K562 (cell line): ENCODE measurements around the gene INTS4. TPM values are rescaled to one million over a fixed set of nuclear protein-coding genes. Genes with fewer than 3 reads are reported as not detected.

Source experiments
- ATAC-seq: fragments of 200-7000 bp; cut with Tn5 transposase; 3 replicates; pipeline ENCODE4 v1.9.1; 2020; ENCODE audit warnings: moderate library complexity
- BruUV-seq: library from RNA; stranded (reverse); fragments of 400-500 nt; replicated peaks from 2 replicates; lab custom pipeline; 2021; lab: Mats Ljungman, UMichigan
- CTCF ChIA-PET: fragments of 300-600 bp; formaldehyde crosslinking; extraction: SDS; loops from one replicate; lab custom pipeline; 2021; ENCODE audit warnings: low intra/inter-chr PET ratio; lab: Yijun Ruan, JAX
- POLR2A ChIA-PET: fragments of 300-600, 350-650 bp; sonication (Branson Sonifier 250); formaldehyde crosslinking; extraction: SDS; loops from one replicate; lab custom pipeline; 2021; ENCODE audit warnings: antibody characterized with exemption, inconsistent platforms; lab: Yijun Ruan, JAX
- DNase-seq, 4 experiments: peaks; one replicate each; pipeline versions ENCODE4 v3.0.0 to v3.0.0-alpha.2; 2011 to 2018; ENCODE audit warnings: low spot score in 3 of 4, mixed read lengths in 3 of 4; ENCODE audit errors: extremely low read depth in 1 of 4
- FAIRE-seq: peaks from 2 replicates; lab custom pipeline; 2011; peaks lifted over from hg19 to GRCh38; lab: Jason Lieb, UNC
- H2AFZ ChIP-seq: 2 replicates; pipeline ENCODE4 v1.6.0; 2011; ENCODE audit warnings: low read depth, low read length, control low read depth, inconsistent platforms
- H3K27ac ChIP-seq: fragments of 200-600 bp; 3 replicates; pipeline ENCODE4 v1.8.0; 2011; ENCODE audit warnings: low read depth, mild to moderate bottlenecking, control low read depth, inconsistent platforms, low read length, moderate library complexity, mixed read lengths; ENCODE audit errors: extremely low read depth
- H3K27me3 ChIP-seq, 2 experiments: fragments of 300-600 bp in 1 of 2; 2 replicates in 1 of 2; 3 replicates in 1 of 2; pipeline versions ENCODE4 v1.6.0 to v1.8.0; 2011; ENCODE audit warnings: inconsistent platforms in 2 of 2, low read length in 2 of 2, mild to moderate bottlenecking in 1 of 2, mixed read lengths in 1 of 2, moderate library complexity in 1 of 2; ENCODE audit not compliant: control insufficient read depth in 2 of 2, insufficient read depth in 2 of 2
- H3K36me3 ChIP-seq: fragments of 300-600 bp; 3 replicates; pipeline ENCODE4 v1.8.0; 2011; ENCODE audit warnings: mild to moderate bottlenecking, low read length, inconsistent platforms; ENCODE audit not compliant: control insufficient read depth, insufficient read depth
- H3K4me1 ChIP-seq, 2 experiments: fragments of 200-600 bp in 1 of 2; replicated peaks in 1 of 2; 2 replicates in 1 of 2; 3 replicates in 1 of 2; pipeline versions ENCODE4 v1.5.1 to v1.8.0; 2011; ENCODE audit warnings: inconsistent platforms in 2 of 2, low read length in 2 of 2, mild to moderate bottlenecking in 1 of 2, mixed read lengths in 1 of 2, moderate library complexity in 1 of 2; ENCODE audit not compliant: control insufficient read depth in 2 of 2, insufficient read depth in 2 of 2
- H3K4me2 ChIP-seq: 2 replicates; pipeline ENCODE4 v1.6.1; 2011; ENCODE audit warnings: low read length, control low read depth, inconsistent platforms, mixed read lengths; ENCODE audit not compliant: insufficient read depth
- H3K4me3 ChIP-seq: fragments of 200-600 bp; sonication (generic), shearing (Covaris generic); 2 replicates; pipeline ENCODE4 v1.5.1; 2016; ENCODE audit warnings: control low read depth, inconsistent platforms
- H3K79me2 ChIP-seq: fragments of 200-600 bp; 3 replicates; pipeline ENCODE4 v1.8.0; 2011; ENCODE audit warnings: low read length, inconsistent platforms; ENCODE audit not compliant: control insufficient read depth, insufficient read depth
- H3K9ac ChIP-seq, 2 experiments: 2 replicates each; pipeline versions ENCODE4 v1.6.0 to v1.6.1; 2011; ENCODE audit warnings: low read depth in 2 of 2, low read length in 2 of 2, control low read depth in 1 of 2, inconsistent platforms in 1 of 2, mild to moderate bottlenecking in 1 of 2, mixed read lengths in 1 of 2; ENCODE audit not compliant: insufficient read depth in 1 of 2
- H3K9me1 ChIP-seq: one replicate; pipeline ENCODE4 v1.6.0; 2011; ENCODE audit warnings: inconsistent platforms, mild to moderate bottlenecking, low read length, moderate library complexity; ENCODE audit not compliant: control insufficient read depth, insufficient read depth
- H3K9me3 ChIP-seq: replicated peaks from 2 replicates; pipeline ENCODE4 v1.5.1; 2011; ENCODE audit warnings: low read depth, low read length, inconsistent platforms; ENCODE audit not compliant: control insufficient read depth, insufficient read depth
- H4K20me1 ChIP-seq: replicated peaks from 2 replicates; pipeline ENCODE4 v1.6.1; 2011; ENCODE audit warnings: low read length, inconsistent platforms, mixed read lengths; ENCODE audit not compliant: control insufficient read depth, insufficient read depth
- CHD2 ChIP-seq: IDR thresholded peaks from 2 replicates; pipeline ENCODE4 v1.6.1; 2011; ENCODE audit warnings: low read depth, low read length
- CSDE1 ChIP-seq, 2 experiments: fragments of 450-650 bp; IDR thresholded peaks; 2 replicates each; pipeline ENCODE4 v1.6.1; 2016; ENCODE audit warnings: mild to moderate bottlenecking in 1 of 2
- DLX4 ChIP-seq: fragments of 250-450 bp; sonication (Bioruptor Pico); IDR thresholded peaks from 2 replicates; pipeline ENCODE4 v1.6.1; 2021; ENCODE audit warnings: mild to moderate bottlenecking
- FOXJ3 ChIP-seq: sonication (generic); formaldehyde crosslinking; IDR thresholded peaks from 2 replicates; pipeline ENCODE4 v1.4.0; 2020; ENCODE audit warnings: mild to moderate bottlenecking, missing genetic modification reagents
- FOXP1 ChIP-seq: sonication (generic); formaldehyde crosslinking; IDR thresholded peaks from 2 replicates; pipeline ENCODE4 v1.8.0; 2022; ENCODE audit warnings: mild to moderate bottlenecking, missing genetic modification reagents
- GATA2 ChIP-seq: sonication (generic); formaldehyde crosslinking; IDR thresholded peaks from 2 replicates; pipeline ENCODE4 v1.4.0; 2020; ENCODE audit warnings: mild to moderate bottlenecking, missing genetic modification reagents
- HDAC1 ChIP-seq, 2 experiments: fragments of 450-650 bp; IDR thresholded peaks; 2 replicates each; pipeline ENCODE4 v1.6.1; 2016 to 2017; ENCODE audit warnings: inconsistent platforms in 1 of 2, mild to moderate bottlenecking in 1 of 2, moderate library complexity in 1 of 2
- HDAC2 ChIP-seq: fragments of 450-650 bp; IDR thresholded peaks from 2 replicates; pipeline ENCODE4 v1.6.1; 2016; ENCODE audit warnings: mild to moderate bottlenecking
- NR3C1 ChIP-seq: sonication (generic); formaldehyde crosslinking; IDR thresholded peaks from 2 replicates; pipeline ENCODE4 v1.8.1; 2022; ENCODE audit warnings: missing genetic modification reagents
- PML ChIP-seq: IDR thresholded peaks from 2 replicates; pipeline ENCODE4 v1.6.1; 2012; ENCODE audit warnings: low read length, inconsistent platforms
- POLR2AphosphoS2 ChIP-seq: IDR thresholded peaks from 2 replicates; pipeline ENCODE4 v1.6.1; 2012; ENCODE audit warnings: low read length, improper control_type of control experiment
- POLR2AphosphoS5 ChIP-seq: IDR thresholded peaks from 2 replicates; pipeline ENCODE4 v1.6.1; 2011; ENCODE audit warnings: mild to moderate bottlenecking, low read depth, low read length, moderate library complexity; ENCODE audit not compliant: control insufficient read depth, insufficient read depth
- RBBP5 ChIP-seq: fragments of 200-600 bp; sonication (generic); IDR thresholded peaks from 2 replicates; pipeline ENCODE4 v1.6.1; 2012; ENCODE audit warnings: borderline replicate concordance, mild to moderate bottlenecking, low read length, control low read depth, inconsistent platforms; ENCODE audit not compliant: insufficient read depth, poor library complexity, severe bottlenecking
- U2AF2 ChIP-seq: fragments of 200-400 bp; formaldehyde crosslinking; optimal IDR thresholded peaks from 2 replicates; pipeline ENCODE3; 2017; ENCODE audit warnings: low read depth, mild to moderate bottlenecking, low read length
- XRCC5 ChIP-seq: fragments of 200-400 bp; formaldehyde crosslinking; IDR thresholded peaks from 2 replicates; pipeline ENCODE4 v1.6.1; 2017; ENCODE audit warnings: low read depth, mild to moderate bottlenecking, low read length
- YY1 ChIP-seq, 3 experiments: IDR thresholded peaks; 2 replicates each; pipeline ENCODE4 v1.6.1; 2011; ENCODE audit warnings: low read length in 2 of 3, mild to moderate bottlenecking in 2 of 3, moderate library complexity in 2 of 3, borderline replicate concordance in 1 of 3, control low read depth in 1 of 3, low read depth in 1 of 3; ENCODE audit not compliant: insufficient read depth in 3 of 3, insufficient replicate concordance in 2 of 3, control insufficient read depth in 1 of 3, insufficient read length in 1 of 3; ENCODE audit errors: extremely low read depth in 1 of 3
- ZNF316 ChIP-seq: fragments of 450-650 bp; IDR thresholded peaks from 2 replicates; pipeline ENCODE4 v1.6.1; 2016
- ZNF444 ChIP-seq: fragments of 250-450 bp; sonication (Bioruptor Pico); IDR thresholded peaks from 2 replicates; pipeline ENCODE4 v1.4.0; 2020; ENCODE audit warnings: mild to moderate bottlenecking, moderate library complexity
- ZNF507 ChIP-seq: conservative IDR thresholded peaks from 2 replicates; pipeline ENCODE4 v1.6.1; 2017; ENCODE audit warnings: missing genetic modification characterization, missing compliant biosample characterization
- WGBS: fragments of 100-300 bp; shearing (Covaris generic); methylation state at CpG from one replicate; pipeline ENCODE4 v1.1.6; 2016; ENCODE audit warnings: low coverage, mixed read lengths; ENCODE audit not compliant: insufficient coverage; ENCODE audit errors: missing lambda C conversion rate; 5-methylcytosine and 5-hydroxymethylcytosine counted together
- in situ Hi-C: fragments of 300-500 bp; cut with MboI; formaldehyde crosslinking; loops from 4 replicates; pipeline ENCODE4 v1.15.0; 2018; ENCODE audit warnings: inconsistent platforms, mixed read lengths
- intact Hi-C: fragments of 100-400 bp; cut with micrococcal nuclease; formaldehyde crosslinking; loops from 2 replicates; pipeline ENCODE4 v1.14.2; 2022
- polyA plus RNA-seq, 8 experiments: library from polyadenylated mRNA; depleted of rRNA in 4 of 8; stranded (reverse) in 5 of 8; unstranded in 3 of 8; fragments of >200 nt; fragmentation: Nextera tagmentation in 2 of 8; fragmentation: Illumina TruSeq in 1 of 8; extraction: Ambion mirVana in 2 of 8; extraction: Trizol in 1 of 8; gene quantifications; 2 replicates each; pipeline versions ENCODE4 v1.2.1 to v1.2.3, GENCODE V29; 2011 to 2014; ENCODE audit warnings: inconsistent platforms in 1 of 8, missing spikeins in 1 of 8
- total RNA-seq, 7 experiments: library from RNA; depleted of rRNA in 6 of 7; stranded (reverse); fragments of >200 nt in 6 of 7; fragmentation: Illumina TruSeq in 2 of 7; extraction: Trizol in 2 of 7; gene quantifications; 2 replicates each; pipeline versions ENCODE4 v1.2.1 to v1.2.3, GENCODE V29; 2011 to 2021; ENCODE audit warnings: low replicate concordance in 1 of 7

INTS4 gene
- total and polyA plus RNA-seq, 9 of the 15 experiments (the other 6 are each of a cell fraction or from before 2014, with no cell fraction given) = 28.4 to 53.4 (median 44.5) TPM

- intact Hi-C loops = no loop called here
- Histone ChIP-seq H3K27ac (no peak overlapping the region), H3K4me1 (peaks cover 2 to 5% of the 10 kb centered on the region in 2 experiments; a peak in 2 of 5 replicates), H3K9me1 (no peaks in the 10 kb centered on the region), H2AFZ (no peak overlapping the region), H3K4me2 (no peak overlapping the region), H3K27me3 (no peaks in the 10 kb centered on the region), H3K9me3 (no peaks in the 10 kb centered on the region; the same call in 1 of the 2 replicates), H3K36me3 (no peaks in the 10 kb centered on the region), H3K4me3 (no peak overlapping the region), H3K79me2 (no peaks in the 10 kb centered on the region), H3K9ac (0 out of 4 replicates have a peak overlapping the region, but pooled peaks of 1 of the 2 experiments have one; percentile 55), H4K20me1 (no peaks in the 10 kb centered on the region)
- ATAC-seq (no peak), FAIRE-seq (no peak), DNase-seq (no peak)
- BruUV-seq = no TSS peak
- ChIA-PET POLR2A (no interaction called here), CTCF (no interaction called here)
- WGBS = 73% methylated on average over 7 of the region's 7 CpGs
- in situ Hi-C loops = no loop called here
- TF ChIP-seq ZNF444 (CRISPR knock-in tag) = no peak
- TF ChIP-seq NR3C1 (CRISPR knock-in tag) = no peak
- TF ChIP-seq U2AF2 = no peak
- no peak for TF ChIP-seq HDAC1 (IDR thresholded peaks at IDR 0.05)
- no peak for TF ChIP-seq PML
- TF ChIP-seq RBBP5 = no peak
- no peak for TF ChIP-seq HDAC2
- no peak for TF ChIP-seq GATA2 (CRISPR knock-in tag)
- no peak for TF ChIP-seq CHD2
- no peak for TF ChIP-seq ZNF316
- TF ChIP-seq POLR2AphosphoS5 = no peak
- no peak for TF ChIP-seq YY1 (IDR thresholded peaks at IDR 0.05; ENCODE audit: borderline replicate concordance in 1 of 3, control insufficient read depth in 1 of 3, extremely low read depth in 1 of 3, insufficient read depth in 3 of 3, insufficient read length in 1 of 3, insufficient replicate concordance in 2 of 3, low read depth in 1 of 3, low read length in 2 of 3)
- TF ChIP-seq XRCC5 = no peak
- TF ChIP-seq ZNF507 (tag) = no peak
- TF ChIP-seq CSDE1 (IDR thresholded peaks at IDR 0.05) = no peak
- no peak for TF ChIP-seq DLX4 (CRISPR knock-in tag)
- TF ChIP-seq FOXP1 (CRISPR knock-in tag) = no peak
- no peak for TF ChIP-seq FOXJ3
- TF ChIP-seq POLR2AphosphoS2 = no peak
Measured at GRCh38 chr11:78023426-78023825, 29.0 kb upstream of the INTS4 start.
